ENCODE data around the gene ARHGAP10. TPM values are rescaled to one million over a fixed set of nuclear protein-coding genes. Genes with fewer than 3 reads are reported as not detected.

The ARHGAP10 gene
- total RNA-seq, 4 donors from 2014 or later = 153 to 404 (median 215) TPM

DNA sequence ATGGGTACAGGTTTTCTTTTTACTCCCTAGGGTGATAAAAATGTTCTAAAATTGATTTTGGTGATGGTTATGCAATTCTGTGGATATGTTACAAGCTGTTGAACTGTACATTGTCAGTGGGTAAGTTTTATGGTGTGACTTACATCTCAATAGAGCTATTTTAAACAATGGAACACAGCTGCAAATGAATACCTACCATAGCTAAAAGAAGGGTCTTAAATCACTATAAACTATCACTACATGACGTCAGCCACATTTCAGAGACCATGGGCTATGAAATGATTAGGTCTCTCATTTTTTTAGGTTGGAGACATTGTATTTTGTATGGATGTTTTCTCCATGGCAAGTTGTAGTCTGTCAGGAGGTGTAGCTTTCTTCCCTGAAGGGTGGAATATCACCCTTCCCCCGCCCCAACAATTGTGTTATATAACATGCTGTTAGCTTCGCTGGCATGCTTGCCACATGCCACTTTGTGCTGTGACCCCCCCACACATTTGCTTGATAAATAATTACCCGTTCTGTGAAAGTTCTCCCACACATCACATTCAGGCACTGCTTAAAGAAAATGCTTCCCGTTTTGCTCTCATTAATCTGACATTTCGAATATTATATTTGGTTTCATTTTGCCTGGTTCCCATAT is 159.7 kb downstream of the ARHGAP10 start:
- WGBS, 2 donors (ENCODE audit: low coverage in 1 of 2) = 77 to 79% methylated on average over 6 of the region's 6 CpGs
- H3K27me3 ChIP-seq = no peaks in the 10 kb centered on the region
- TF ChIP-seq EP300 (IDR thresholded peaks at IDR 0.05) (no peak), POLR2AphosphoS5 (IDR thresholded peaks at IDR 0.05) (no peak), POLR2A (IDR thresholded peaks at IDR 0.05) (no peak)
- TF ChIP-seq, protein P1, sequence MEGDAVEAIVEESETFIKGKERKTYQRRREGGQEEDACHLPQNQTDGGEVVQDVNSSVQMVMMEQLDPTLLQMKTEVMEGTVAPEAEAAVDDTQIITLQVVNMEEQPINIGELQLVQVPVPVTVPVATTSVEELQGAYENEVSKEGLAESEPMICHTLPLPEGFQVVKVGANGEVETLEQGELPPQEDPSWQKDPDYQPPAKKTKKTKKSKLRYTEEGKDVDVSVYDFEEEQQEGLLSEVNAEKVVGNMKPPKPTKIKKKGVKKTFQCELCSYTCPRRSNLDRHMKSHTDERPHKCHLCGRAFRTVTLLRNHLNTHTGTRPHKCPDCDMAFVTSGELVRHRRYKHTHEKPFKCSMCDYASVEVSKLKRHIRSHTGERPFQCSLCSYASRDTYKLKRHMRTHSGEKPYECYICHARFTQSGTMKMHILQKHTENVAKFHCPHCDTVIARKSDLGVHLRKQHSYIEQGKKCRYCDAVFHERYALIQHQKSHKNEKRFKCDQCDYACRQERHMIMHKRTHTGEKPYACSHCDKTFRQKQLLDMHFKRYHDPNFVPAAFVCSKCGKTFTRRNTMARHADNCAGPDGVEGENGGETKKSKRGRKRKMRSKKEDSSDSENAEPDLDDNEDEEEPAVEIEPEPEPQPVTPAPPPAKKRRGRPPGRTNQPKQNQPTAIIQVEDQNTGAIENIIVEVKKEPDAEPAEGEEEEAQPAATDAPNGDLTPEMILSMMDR (IDR thresholded peaks at IDR 0.05) = no peak
- H3K9me3 ChIP-seq = peaks cover 0 to 12% (median 0%) of the 10 kb centered on the region in 3 donors
- H3K4me1 ChIP-seq = peaks cover 0 to 12% (median 0%) of the 10 kb centered on the region in 3 donors
- peaks cover 3 to 74% of the 10 kb centered on the region in 2 donors for H3K36me3 ChIP-seq
- ATAC-seq = no peak
- no peak overlapping the region for H3K4me3 ChIP-seq
- no peak overlapping the region for H3K27ac ChIP-seq

DNA sequence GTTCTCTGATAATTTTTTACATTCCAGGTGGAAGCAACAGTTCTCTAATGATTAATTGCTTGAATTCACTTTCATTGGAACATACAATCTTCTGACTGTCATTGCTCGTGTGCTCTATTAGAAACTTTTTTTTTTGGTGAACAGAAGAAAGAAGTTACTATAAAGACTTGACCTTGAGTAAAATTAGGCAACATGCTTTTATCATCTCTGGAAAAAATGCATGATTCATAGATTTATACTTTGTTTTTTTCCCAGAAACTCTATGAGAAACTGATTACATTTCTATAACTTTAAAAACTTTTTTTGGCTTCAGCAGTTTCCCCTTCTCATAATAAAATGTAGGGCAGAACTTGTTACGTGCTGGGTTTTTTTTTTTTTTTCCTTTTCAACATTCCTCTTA is 167.6 kb downstream of the ARHGAP10 start:
- Histone ChIP-seq H3K9me3 (peaks cover 0 to 7% (median 0%) of the 10 kb centered on the region in 3 donors), H3K36me3 (peaks cover 0 to 34% of the 10 kb centered on the region in 2 donors), H3K27ac (no peak overlapping the region), H3K27me3 (no peaks in the 10 kb centered on the region), H3K4me1 (peaks cover 5 to 34% (median 7%) of the 10 kb centered on the region in 3 donors), H3K4me3 (no peak overlapping the region)
- no peak for ATAC-seq
- 11 to 32% methylated on average over 2 of the region's 2 CpGs for WGBS, 2 donors (ENCODE audit: low coverage in 1 of 2)
- TF ChIP-seq POLR2A (IDR thresholded peaks at IDR 0.05) = no peak
- TF ChIP-seq, protein P1 (IDR thresholded peaks at IDR 0.05) = no peak
- no peak for TF ChIP-seq POLR2AphosphoS5 (IDR thresholded peaks at IDR 0.05)
- TF ChIP-seq EP300 (IDR thresholded peaks at IDR 0.05) = no peak

DNA sequence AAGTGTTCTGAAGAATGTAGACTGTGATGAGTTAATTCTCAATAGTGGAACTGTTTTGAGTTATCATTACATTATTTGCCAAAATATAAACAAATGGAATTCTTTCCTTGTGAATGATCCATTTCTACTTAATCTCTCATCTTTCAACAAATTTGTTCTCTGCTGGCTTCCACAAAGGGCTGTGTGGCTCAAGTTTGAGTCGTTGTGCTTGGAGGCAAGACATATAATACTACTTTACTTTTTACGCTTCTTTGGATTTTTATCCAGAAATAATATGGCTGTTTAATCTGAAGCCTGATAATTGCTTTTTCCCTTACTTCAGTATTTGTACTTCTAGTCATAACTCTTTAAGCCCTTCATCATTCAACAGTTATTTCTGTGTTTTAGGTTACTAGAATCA is 169.5 kb downstream of the ARHGAP10 start:
- no peak overlapping the region for H3K27ac ChIP-seq
- no peaks in the 10 kb centered on the region for H3K9me3 ChIP-seq
- no peak overlapping the region for H3K4me3 ChIP-seq
- H3K36me3 ChIP-seq = peaks cover 0 to 36% of the 10 kb centered on the region in 2 donors
- TF ChIP-seq POLR2AphosphoS5 (IDR thresholded peaks at IDR 0.05) = no peak
- TF ChIP-seq POLR2A (IDR thresholded peaks at IDR 0.05) = no peak
- TF ChIP-seq EP300 (IDR thresholded peaks at IDR 0.05) = no peak
- TF ChIP-seq, protein P1 (IDR thresholded peaks at IDR 0.05) = no peak
- 5 to 12% methylated on average over 2 of the region's 2 CpGs for WGBS, 2 donors (ENCODE audit: low coverage in 1 of 2)
- ATAC-seq = no peak
- no peaks in the 10 kb centered on the region for H3K27me3 ChIP-seq
- H3K4me1 ChIP-seq = peaks cover 5 to 34% (median 7%) of the 10 kb centered on the region in 3 donors

DNA sequence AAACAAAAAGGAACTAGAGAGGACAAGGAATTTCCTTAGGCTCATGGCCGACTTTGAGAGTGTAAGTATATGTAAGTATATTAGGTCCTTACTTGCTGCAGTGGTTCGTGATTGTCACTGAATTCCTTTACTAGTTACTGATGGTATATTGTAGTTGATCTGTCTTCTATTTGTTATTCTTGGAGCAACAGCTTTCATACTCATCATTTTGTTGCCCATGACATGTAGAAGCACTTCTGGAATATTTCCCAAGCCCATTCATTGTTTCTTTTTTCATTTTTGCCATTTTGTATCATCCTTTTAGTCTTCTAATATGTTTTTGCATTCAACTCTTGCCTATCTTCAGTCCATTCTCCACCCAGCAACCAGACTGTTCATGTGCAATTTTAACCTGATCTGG is 170.0 kb downstream of the ARHGAP10 start:
- no peak for ATAC-seq
- Histone ChIP-seq H3K27me3 (no peaks in the 10 kb centered on the region), H3K4me3 (no peak overlapping the region), H3K36me3 (peaks cover 0 to 41% of the 10 kb centered on the region in 2 donors), H3K4me1 (peaks cover 5 to 34% (median 7%) of the 10 kb centered on the region in 3 donors), H3K27ac (no peak overlapping the region), H3K9me3 (no peaks in the 10 kb centered on the region)
- 45 to 71% methylated on average over 2 of the region's 2 CpGs for WGBS, 2 donors (ENCODE audit: low coverage in 1 of 2)
- TF ChIP-seq POLR2A (IDR thresholded peaks at IDR 0.05) = no peak
- TF ChIP-seq, protein P1 (IDR thresholded peaks at IDR 0.05) = no peak
- no peak for TF ChIP-seq EP300 (IDR thresholded peaks at IDR 0.05)
- TF ChIP-seq POLR2AphosphoS5 (IDR thresholded peaks at IDR 0.05) = no peak

DNA sequence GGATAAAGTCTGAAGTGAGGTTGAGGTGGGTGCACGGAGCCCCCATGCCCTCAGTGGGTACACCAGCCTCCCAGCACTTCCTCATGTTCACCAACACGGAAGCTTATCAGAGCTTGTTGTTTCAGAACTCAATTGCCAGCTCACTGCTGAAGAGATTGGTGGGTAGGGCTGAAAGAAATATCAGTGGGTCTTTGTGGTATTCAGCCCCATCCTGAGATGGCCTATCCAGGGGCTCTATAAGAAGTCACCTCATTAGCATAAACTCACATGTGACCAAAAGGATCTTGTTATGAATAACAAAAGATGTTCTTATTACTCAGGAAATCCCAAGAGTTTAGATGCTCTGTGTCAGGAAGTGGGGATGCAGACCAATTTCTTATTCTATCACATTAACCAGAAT is 177.3 kb downstream of the ARHGAP10 start:
- Histone ChIP-seq H3K27ac (no peak overlapping the region), H3K9me3 (no peaks in the 10 kb centered on the region), H3K36me3 (peaks cover 0 to 78% of the 10 kb centered on the region in 2 donors), H3K4me3 (no peak overlapping the region), H3K27me3 (no peaks in the 10 kb centered on the region), H3K4me1 (no peaks in the 10 kb centered on the region)
- no peak for ATAC-seq
- no peak for TF ChIP-seq POLR2A (IDR thresholded peaks at IDR 0.05)
- TF ChIP-seq EP300 (IDR thresholded peaks at IDR 0.05) = no peak
- TF ChIP-seq, protein P1 (IDR thresholded peaks at IDR 0.05) = no peak
- TF ChIP-seq POLR2AphosphoS5 (IDR thresholded peaks at IDR 0.05) = no peak
- WGBS, 2 donors (ENCODE audit: low coverage in 1 of 2) = 58% methylated on average over 2 of the region's 2 CpGs; no CpG with 5 or more reads in 1 of the 2 donors

All from gastroesophageal sphincter (tissue), 4 donors.